GM12878 (cell line): Measurements from ENCODE around the gene SYK. TPM values are rescaled to one million over a fixed set of nuclear protein-coding genes. Genes with fewer than 3 reads are reported as not detected.

Source experiments
- ATAC-seq: fragments of 200-7000 bp; cut with Tn5 transposase; 3 replicates; pipeline ENCODE4 v1.9.1; 2020; ENCODE audit warnings: mild to moderate bottlenecking, moderate library complexity
- BruUV-seq: library from RNA; stranded (reverse); fragments of 400-500 nt; replicated peaks from 2 replicates; lab custom pipeline; 2021; lab: Mats Ljungman, UMichigan
- CTCF ChIA-PET: fragments of 300-600 bp; sonication (Branson Sonifier 250); formaldehyde crosslinking; extraction: SDS; loops from one replicate; lab custom pipeline; 2021; ENCODE audit warnings: inconsistent platforms; lab: Yijun Ruan, JAX
- POLR2A ChIA-PET: fragments of 350-600 bp; formaldehyde crosslinking; extraction: SDS; loops from one replicate; lab custom pipeline; 2021; ENCODE audit warnings: inconsistent platforms; lab: Charles Lee
- RAD21 ChIA-PET: fragments of 300-600 bp; sonication (Branson Sonifier 250); formaldehyde crosslinking; loops from one replicate; lab custom pipeline; 2023; ENCODE audit warnings: antibody characterized with exemption; ENCODE audit not compliant: unreplicated experiment; lab: Charles Lee
- SMC1A ChIA-PET: fragments of 300-600 bp; sonication (Branson Sonifier 250); formaldehyde crosslinking; loops from one replicate; lab custom pipeline; 2023; ENCODE audit not compliant: unreplicated experiment, uncharacterized antibody; lab: Charles Lee
- DNase-seq: peaks from one replicate; pipeline ENCODE4 v3.0.0-alpha.2; 2011; ENCODE audit warnings: low read depth, low spot score
- FAIRE-seq: peaks from 3 replicates; lab custom pipeline; 2011; peaks lifted over from hg19 to GRCh38; lab: Jason Lieb, UNC
- H2AFZ ChIP-seq: 2 replicates; pipeline ENCODE4 v1.6.0; 2011; ENCODE audit warnings: low read depth, low read length, control low read depth; ENCODE audit not compliant: control insufficient read depth
- H3K27ac ChIP-seq: 2 replicates; pipeline ENCODE4 v1.5.1; 2011; ENCODE audit warnings: control low read depth; ENCODE audit not compliant: control insufficient read depth, insufficient read depth
- H3K27me3 ChIP-seq, 2 experiments: replicated peaks in 1 of 2; 2 replicates each; pipeline versions ENCODE4 v1.6.0 to v1.6.1; 2011; ENCODE audit warnings: low read length in 1 of 2; ENCODE audit not compliant: control insufficient read depth in 2 of 2, insufficient read depth in 2 of 2
- H3K36me3 ChIP-seq, 2 experiments: 2 replicates each; pipeline ENCODE4 v1.5.1; 2011; ENCODE audit warnings: low read length in 1 of 2; ENCODE audit not compliant: control insufficient read depth in 2 of 2, insufficient read depth in 2 of 2
- H3K4me1 ChIP-seq: 2 replicates; pipeline ENCODE4 v1.6.1; 2011; ENCODE audit warnings: mild to moderate bottlenecking, low read length, moderate library complexity, mixed read lengths; ENCODE audit not compliant: control insufficient read depth, insufficient read depth
- H3K4me2 ChIP-seq: 2 replicates; pipeline ENCODE4 v1.6.0; 2011; ENCODE audit warnings: control low read depth; ENCODE audit not compliant: control insufficient read depth, insufficient read depth
- H3K4me3 ChIP-seq: fragments of 200-600 bp; sonication (generic); 2 replicates; pipeline ENCODE4 v1.5.1; 2016
- H3K79me2 ChIP-seq: 2 replicates; pipeline ENCODE4 v1.6.0; 2011; ENCODE audit warnings: low read length; ENCODE audit not compliant: control insufficient read depth, insufficient read depth
- H3K9ac ChIP-seq: 2 replicates; pipeline ENCODE4 v1.8.0; 2011; ENCODE audit warnings: low read length, control low read depth, mixed read lengths; ENCODE audit not compliant: control insufficient read depth, insufficient read depth
- H3K9me3 ChIP-seq: replicated peaks from 3 replicates; pipeline ENCODE4 v1.5.1; 2011; ENCODE audit warnings: mild to moderate bottlenecking, low read length; ENCODE audit not compliant: control insufficient read depth, insufficient read depth
- H4K20me1 ChIP-seq: 2 replicates; pipeline ENCODE4 v1.6.0; 2011; ENCODE audit not compliant: control insufficient read depth, insufficient read depth
- CREM ChIP-seq: IDR thresholded peaks from 2 replicates; pipeline ENCODE4 v1.6.1; 2014; ENCODE audit warnings: antibody characterized with exemption, low read depth
- EP300 ChIP-seq, 2 experiments: fragments of 150-350 bp in 1 of 2; IDR thresholded peaks; 2 replicates each; pipeline ENCODE4 v1.6.1; 2011 to 2012; ENCODE audit warnings: low read depth in 2 of 2, low read length in 2 of 2, borderline replicate concordance in 1 of 2, improper control_type of control experiment in 1 of 2, inconsistent platforms in 1 of 2; ENCODE audit not compliant: control insufficient read depth in 1 of 2
- NFYB ChIP-seq: IDR thresholded peaks from 2 replicates; pipeline ENCODE4 v1.6.1; 2011; ENCODE audit warnings: low read depth, mild to moderate bottlenecking, low read length, improper control_type of control experiment, moderate library complexity; ENCODE audit not compliant: insufficient read depth
- POLR2AphosphoS2 ChIP-seq: IDR thresholded peaks from 2 replicates; pipeline ENCODE4 v1.6.1; 2011; ENCODE audit warnings: low read depth, mild to moderate bottlenecking, low read length, improper control_type of control experiment, moderate library complexity
- RB1 ChIP-seq: fragments of 450-650 bp; formaldehyde crosslinking; IDR thresholded peaks from 2 replicates; pipeline ENCODE4 v1.6.1; 2017; ENCODE audit warnings: mild to moderate bottlenecking, borderline replicate concordance
- SP1 ChIP-seq: IDR thresholded peaks from one replicate; pipeline ENCODE4 v1.6.1; 2011; ENCODE audit warnings: low read depth, low read length
- TARDBP ChIP-seq: IDR thresholded peaks from 2 replicates; pipeline ENCODE4 v1.6.1; 2016; ENCODE audit warnings: borderline replicate concordance
- ZBED1 ChIP-seq: IDR thresholded peaks from 2 replicates; pipeline ENCODE4 v1.6.1; 2016; ENCODE audit warnings: borderline replicate concordance
- ZNF207 ChIP-seq: fragments of 450-650 bp; IDR thresholded peaks from 2 replicates; pipeline ENCODE4 v1.6.1; 2014; ENCODE audit warnings: antibody characterized with exemption, mild to moderate bottlenecking, borderline replicate concordance
- WGBS: methylation state at CpG from one replicate; pipeline ENCODE4 v1.1.6; 2016; ENCODE audit warnings: low lambda C conversion rate; ENCODE audit not compliant: insufficient replicate concordance, insufficient coverage; ENCODE audit errors: missing lambda C conversion rate; 5-methylcytosine and 5-hydroxymethylcytosine counted together
- in situ Hi-C: fragments of 300-500 bp; cut with MboI; formaldehyde crosslinking; loops from 9 replicates; pipeline ENCODE4 v1.14.3; 2018; ENCODE audit warnings: mixed read lengths
- intact Hi-C: fragments of 100-400 bp; cut with micrococcal nuclease; formaldehyde crosslinking; loops from one replicate; pipeline ENCODE4 v1.14.2; 2022; ENCODE audit not compliant: unreplicated experiment
- polyA plus RNA-seq, 11 experiments: library from polyadenylated mRNA; depleted of rRNA in 4 of 11; unstranded in 6 of 11; stranded (reverse) in 5 of 11; fragments of >200 nt; fragmentation: Nextera tagmentation in 4 of 11; fragmentation: Illumina TruSeq in 1 of 11; extraction: Ambion mirVana in 4 of 11; extraction: Trizol in 1 of 11; gene quantifications; 1 replicate in 1 of 11; 2 replicates in 10 of 11; pipeline versions ENCODE4 v1.2.1 to v1.2.3, GENCODE V29; 2011 to 2016; ENCODE audit warnings: inconsistent platforms in 2 of 11, missing spikeins in 2 of 11, low read depth in 1 of 11
- total RNA-seq, 4 experiments: library from RNA; depleted of rRNA in 3 of 4; stranded (reverse); fragments of >200 nt in 3 of 4; fragmentation: Illumina TruSeq in 1 of 4; extraction: Trizol in 1 of 4; gene quantifications; 2 replicates each; pipeline versions ENCODE4 v1.2.1 to v1.2.3, GENCODE V29; 2013 to 2021
- TF ChIP-seq, protein P1 (sequence below): fragments of 450-650 bp; IDR thresholded peaks from 2 replicates; pipeline ENCODE4 v1.6.1; 2018; ENCODE audit warnings: borderline replicate concordance, mild to moderate bottlenecking; ENCODE audit not compliant: partially characterized antibody
- TF ChIP-seq, protein P2 (sequence below): IDR thresholded peaks from 2 replicates; pipeline ENCODE4 v1.6.1; 2011; ENCODE audit warnings: low read depth, mild to moderate bottlenecking, low read length, moderate library complexity, borderline replicate concordance; ENCODE audit errors: extremely low read depth
- TF ChIP-seq, protein P3 (sequence below): fragments of 450-650 bp; IDR thresholded peaks from 2 replicates; pipeline ENCODE4 v1.6.1; 2017; ENCODE audit warnings: mild to moderate bottlenecking, moderate library complexity

SYK gene
- total and polyA plus RNA-seq, 10 of the 15 experiments (the other 5 are each of a cell fraction or from before 2014, with no cell fraction given): 6.5 to 135 (median 68.8) TPM

DNA sequence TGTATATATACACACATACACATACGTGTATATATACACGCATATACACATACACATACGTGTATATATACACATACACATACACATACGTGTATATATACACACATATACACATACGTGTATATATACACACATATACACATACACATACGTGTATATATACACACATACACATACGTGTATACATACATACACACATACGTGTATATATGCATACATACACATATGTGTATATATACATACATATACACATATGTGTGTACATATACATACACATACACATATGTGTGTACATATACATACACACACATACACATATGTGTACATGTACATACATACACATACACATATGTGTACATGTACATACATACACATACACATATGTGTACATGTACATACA, 82.6 kb downstream of the SYK start:
- RAD21 ChIA-PET: no interaction called here
- Histone ChIP-seq H3K27ac (no peak overlapping the region), H3K79me2 (no peaks in the 10 kb centered on the region), H3K27me3 (no peaks in the 10 kb centered on the region), H2AFZ (no peak overlapping the region), H3K9me3 (no peaks in the 10 kb centered on the region; the same call in 2 of the 3 replicates), H4K20me1 (no peaks in the 10 kb centered on the region), H3K4me2 (no peak overlapping the region), H3K9ac (no peak overlapping the region), H3K4me3 (no peak overlapping the region), H3K36me3 (peaks cover 12 to 20% of the 10 kb centered on the region in 2 experiments; a peak in 3 of 4 replicates), H3K4me1 (peaks cover 15% of the 10 kb centered on the region)
- ATAC-seq (no peak), FAIRE-seq (no peak), DNase-seq (no peak)
- no TSS peak for BruUV-seq
- WGBS: 86% methylated on average over 8 of the region's 8 CpGs
- POLR2A ChIA-PET: no interaction called here
- intact Hi-C loops: no loop called here
- CTCF ChIA-PET: no interaction called here
- in situ Hi-C loops: no loop called here
- SMC1A ChIA-PET: no interaction called here
- no peak for TF ChIP-seq TARDBP
- TF ChIP-seq, protein P1, sequence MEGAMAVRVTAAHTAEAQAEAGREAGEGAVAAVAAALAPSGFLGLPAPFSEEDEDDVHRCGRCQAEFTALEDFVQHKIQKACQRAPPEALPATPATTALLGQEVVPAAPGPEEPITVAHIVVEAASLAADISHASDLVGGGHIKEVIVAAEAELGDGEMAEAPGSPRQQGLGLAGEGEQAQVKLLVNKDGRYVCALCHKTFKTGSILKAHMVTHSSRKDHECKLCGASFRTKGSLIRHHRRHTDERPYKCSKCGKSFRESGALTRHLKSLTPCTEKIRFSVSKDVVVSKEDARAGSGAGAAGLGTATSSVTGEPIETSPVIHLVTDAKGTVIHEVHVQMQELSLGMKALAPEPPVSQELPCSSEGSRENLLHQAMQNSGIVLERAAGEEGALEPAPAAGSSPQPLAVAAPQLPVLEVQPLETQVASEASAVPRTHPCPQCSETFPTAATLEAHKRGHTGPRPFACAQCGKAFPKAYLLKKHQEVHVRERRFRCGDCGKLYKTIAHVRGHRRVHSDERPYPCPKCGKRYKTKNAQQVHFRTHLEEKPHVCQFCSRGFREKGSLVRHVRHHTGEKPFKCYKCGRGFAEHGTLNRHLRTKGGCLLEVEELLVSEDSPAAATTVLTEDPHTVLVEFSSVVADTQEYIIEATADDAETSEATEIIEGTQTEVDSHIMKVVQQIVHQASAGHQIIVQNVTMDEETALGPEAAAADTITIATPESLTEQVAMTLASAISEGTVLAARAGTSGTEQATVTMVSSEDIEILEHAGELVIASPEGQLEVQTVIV: no peak
- TF ChIP-seq EP300 (IDR thresholded peaks at IDR 0.05; ENCODE audit: borderline replicate concordance in 1 of 2, control insufficient read depth in 1 of 2, low read depth in 2 of 2, low read length in 2 of 2): no peak
- no peak for TF ChIP-seq RB1
- TF ChIP-seq, protein P2, sequence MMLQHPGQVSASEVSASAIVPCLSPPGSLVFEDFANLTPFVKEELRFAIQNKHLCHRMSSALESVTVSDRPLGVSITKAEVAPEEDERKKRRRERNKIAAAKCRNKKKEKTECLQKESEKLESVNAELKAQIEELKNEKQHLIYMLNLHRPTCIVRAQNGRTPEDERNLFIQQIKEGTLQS: no peak
- TF ChIP-seq ZBED1: no peak
- no peak for TF ChIP-seq SP1
- TF ChIP-seq POLR2AphosphoS2: no peak
- TF ChIP-seq CREM: no peak
- TF ChIP-seq ZNF207: no peak
- TF ChIP-seq, protein P3, sequence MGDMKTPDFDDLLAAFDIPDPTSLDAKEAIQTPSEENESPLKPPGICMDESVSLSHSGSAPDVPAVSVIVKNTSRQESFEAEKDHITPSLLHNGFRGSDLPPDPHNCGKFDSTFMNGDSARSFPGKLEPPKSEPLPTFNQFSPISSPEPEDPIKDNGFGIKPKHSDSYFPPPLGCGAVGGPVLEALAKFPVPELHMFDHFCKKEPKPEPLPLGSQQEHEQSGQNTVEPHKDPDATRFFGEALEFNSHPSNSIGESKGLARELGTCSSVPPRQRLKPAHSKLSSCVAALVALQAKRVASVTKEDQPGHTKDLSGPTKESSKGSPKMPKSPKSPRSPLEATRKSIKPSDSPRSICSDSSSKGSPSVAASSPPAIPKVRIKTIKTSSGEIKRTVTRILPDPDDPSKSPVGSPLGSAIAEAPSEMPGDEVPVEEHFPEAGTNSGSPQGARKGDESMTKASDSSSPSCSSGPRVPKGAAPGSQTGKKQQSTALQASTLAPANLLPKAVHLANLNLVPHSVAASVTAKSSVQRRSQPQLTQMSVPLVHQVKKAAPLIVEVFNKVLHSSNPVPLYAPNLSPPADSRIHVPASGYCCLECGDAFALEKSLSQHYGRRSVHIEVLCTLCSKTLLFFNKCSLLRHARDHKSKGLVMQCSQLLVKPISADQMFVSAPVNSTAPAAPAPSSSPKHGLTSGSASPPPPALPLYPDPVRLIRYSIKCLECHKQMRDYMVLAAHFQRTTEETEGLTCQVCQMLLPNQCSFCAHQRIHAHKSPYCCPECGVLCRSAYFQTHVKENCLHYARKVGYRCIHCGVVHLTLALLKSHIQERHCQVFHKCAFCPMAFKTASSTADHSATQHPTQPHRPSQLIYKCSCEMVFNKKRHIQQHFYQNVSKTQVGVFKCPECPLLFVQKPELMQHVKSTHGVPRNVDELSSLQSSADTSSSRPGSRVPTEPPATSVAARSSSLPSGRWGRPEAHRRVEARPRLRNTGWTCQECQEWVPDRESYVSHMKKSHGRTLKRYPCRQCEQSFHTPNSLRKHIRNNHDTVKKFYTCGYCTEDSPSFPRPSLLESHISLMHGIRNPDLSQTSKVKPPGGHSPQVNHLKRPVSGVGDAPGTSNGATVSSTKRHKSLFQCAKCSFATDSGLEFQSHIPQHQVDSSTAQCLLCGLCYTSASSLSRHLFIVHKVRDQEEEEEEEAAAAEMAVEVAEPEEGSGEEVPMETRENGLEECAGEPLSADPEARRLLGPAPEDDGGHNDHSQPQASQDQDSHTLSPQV: no peak
- no peak for TF ChIP-seq NFYB
